Measurements from ENCODE around the gene LDB3. TPM values are rescaled to one million over a fixed set of nuclear protein-coding genes. Genes with fewer than 3 reads are reported as not detected.
"Not testable (repeated sequence)": the region's sequence is repeated elsewhere in the genome, so short reads cannot be mapped to it uniquely, and the experiment has no call there.

The LDB3 gene
- total RNA-seq, 1 experiment from 2014 or later = 8.3 TPM

GRCh38 chr10:86734207-86734988 is 66.1 kb downstream of the LDB3 start:
- no peak for DNase-seq
- Histone ChIP-seq H3K9me2 (replicated peaks; ENCODE audit: insufficient read depth, low read length) (no peaks in the 10 kb centered on the region), H2AFZ (ENCODE audit: low read length) (no peak overlapping the region), H3K27ac (ENCODE audit: low read length) (no peak overlapping the region), H3K9me3 (ENCODE audit: low read length) (no peaks in the 10 kb centered on the region), H3K36me3 (ENCODE audit: insufficient read depth, low read length) (no peaks in the 10 kb centered on the region), H3K4me3 (ENCODE audit: low read length) (no peak overlapping the region), H3K4me2 (ENCODE audit: low read depth, low read length, poor library complexity, severe bottlenecking) (no peak overlapping the region), H4K20me1 (ENCODE audit: insufficient read depth, low read depth, low read length) (no peaks in the 10 kb centered on the region), H3K79me2 (ENCODE audit: low read length) (no peaks in the 10 kb centered on the region), H3K27me3 (ENCODE audit: low read length) (no peaks in the 10 kb centered on the region), H3K4me1 (ENCODE audit: low read length) (no peaks in the 10 kb centered on the region), H3K9ac (ENCODE audit: low read length) (no peak overlapping the region)

GRCh38 chr10:86735278-86735677 is 67.0 kb downstream of the LDB3 start:
- H3K9me2 ChIP-seq (replicated peaks; ENCODE audit: insufficient read depth, low read length); H3K27me3 ChIP-seq (ENCODE audit: low read length); H3K4me3 ChIP-seq (ENCODE audit: low read length); H3K79me2 ChIP-seq (ENCODE audit: low read length); H3K4me1 ChIP-seq (ENCODE audit: low read length); H2AFZ ChIP-seq (ENCODE audit: low read length); H3K27ac ChIP-seq (ENCODE audit: low read length); DNase-seq; H3K36me3 ChIP-seq (ENCODE audit: insufficient read depth, low read length); H3K9me3 ChIP-seq (ENCODE audit: low read length); H3K4me2 ChIP-seq (ENCODE audit: low read depth, low read length, poor library complexity, severe bottlenecking); H3K9ac ChIP-seq (ENCODE audit: low read length); H4K20me1 ChIP-seq (ENCODE audit: insufficient read depth, low read depth, low read length): not testable (repeated sequence)

DNA sequence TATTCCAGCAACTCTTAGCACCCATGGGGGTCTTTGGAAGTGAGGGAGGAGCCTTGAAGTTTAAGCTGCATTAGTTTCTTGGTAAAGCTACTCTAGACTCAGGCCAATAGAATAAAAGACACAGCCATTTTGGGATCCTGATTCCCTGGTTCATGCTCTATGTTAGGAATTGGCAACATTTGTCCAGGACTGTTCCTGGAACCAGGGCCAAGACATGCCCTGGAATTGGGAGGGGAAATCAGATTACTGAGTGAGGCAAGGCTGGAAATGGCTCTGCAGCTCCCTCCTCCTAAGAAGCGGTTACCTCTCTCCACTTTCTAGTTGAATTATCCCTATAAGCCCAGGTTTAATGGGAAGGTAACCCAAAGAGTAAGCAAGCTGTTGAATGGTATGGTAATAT is 73.9 kb downstream of the LDB3 start:
- H4K20me1 ChIP-seq (ENCODE audit: insufficient read depth, low read depth, low read length) = no peaks in the 10 kb centered on the region
- no peaks in the 10 kb centered on the region for H3K9me3 ChIP-seq (ENCODE audit: low read length)
- no peak overlapping the region for H3K4me2 ChIP-seq (ENCODE audit: low read depth, low read length, poor library complexity, severe bottlenecking)
- H3K79me2 ChIP-seq (ENCODE audit: low read length) = no peaks in the 10 kb centered on the region
- H3K36me3 ChIP-seq (ENCODE audit: insufficient read depth, low read length) = no peaks in the 10 kb centered on the region
- H3K9me2 ChIP-seq (replicated peaks; ENCODE audit: insufficient read depth, low read length) = no peaks in the 10 kb centered on the region
- no peak overlapping the region for H3K27ac ChIP-seq (ENCODE audit: low read length)
- H3K4me1 ChIP-seq (ENCODE audit: low read length) = no peaks in the 10 kb centered on the region
- no peak for DNase-seq
- H3K27me3 ChIP-seq (ENCODE audit: low read length) = no peaks in the 10 kb centered on the region
- no peak overlapping the region for H3K4me3 ChIP-seq (ENCODE audit: low read length)
- no peak overlapping the region for H3K9ac ChIP-seq (ENCODE audit: low read length)
- H2AFZ ChIP-seq (ENCODE audit: low read length) = no peak overlapping the region

DNA sequence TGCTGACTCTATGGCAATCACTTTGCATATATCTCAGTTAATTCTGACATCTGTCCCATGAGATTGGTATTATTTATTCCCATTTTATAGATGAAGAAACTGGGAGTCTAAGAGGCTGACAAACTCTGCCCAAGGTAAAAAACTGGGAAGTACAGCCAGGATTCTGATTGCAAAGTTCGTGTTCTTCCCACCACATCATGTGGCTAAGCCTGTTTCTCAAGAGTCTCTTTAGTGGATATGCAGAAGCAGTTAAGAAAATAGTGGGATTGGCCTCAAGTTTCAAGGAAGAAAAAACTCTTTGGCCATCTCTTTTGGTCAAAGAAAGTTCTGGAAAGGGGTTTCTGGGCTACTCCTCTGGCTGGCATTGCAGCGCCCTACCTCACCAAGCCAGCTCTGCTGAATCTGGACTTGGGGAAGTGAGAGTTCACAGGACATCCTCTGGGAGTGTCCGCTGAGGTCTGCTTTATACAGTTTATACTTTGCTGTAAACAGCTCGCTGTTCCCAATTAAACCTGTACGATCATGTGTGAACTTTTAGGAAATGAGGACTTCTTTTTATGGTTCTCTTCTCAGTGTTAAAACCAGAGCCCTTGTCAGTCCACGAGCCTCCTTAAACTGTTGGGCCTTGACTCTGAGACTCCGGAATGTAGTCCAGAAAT is 75.9 kb downstream of the LDB3 start:
- Histone ChIP-seq H3K27ac (ENCODE audit: low read length) (no peak overlapping the region), H3K36me3 (ENCODE audit: insufficient read depth, low read length) (no peaks in the 10 kb centered on the region), H3K4me2 (ENCODE audit: low read depth, low read length, poor library complexity, severe bottlenecking) (no peak overlapping the region), H4K20me1 (ENCODE audit: insufficient read depth, low read depth, low read length) (no peaks in the 10 kb centered on the region), H3K79me2 (ENCODE audit: low read length) (no peaks in the 10 kb centered on the region), H3K9me2 (replicated peaks; ENCODE audit: insufficient read depth, low read length) (no peaks in the 10 kb centered on the region), H3K4me3 (ENCODE audit: low read length) (no peak overlapping the region), H3K4me1 (ENCODE audit: low read length) (no peaks in the 10 kb centered on the region), H2AFZ (ENCODE audit: low read length) (no peak overlapping the region), H3K9ac (ENCODE audit: low read length) (no peak overlapping the region), H3K9me3 (ENCODE audit: low read length) (no peaks in the 10 kb centered on the region), H3K27me3 (ENCODE audit: low read length) (no peaks in the 10 kb centered on the region)
- no peak for DNase-seq

GRCh38 chr10:86747796-86748581 is 79.7 kb downstream of the LDB3 start:
- Histone ChIP-seq H3K36me3 (ENCODE audit: insufficient read depth, low read length) (no peaks in the 10 kb centered on the region), H3K9me3 (ENCODE audit: low read length) (no peaks in the 10 kb centered on the region), H3K9ac (ENCODE audit: low read length) (no peak overlapping the region), H3K27me3 (ENCODE audit: low read length) (no peaks in the 10 kb centered on the region), H4K20me1 (ENCODE audit: insufficient read depth, low read depth, low read length) (no peaks in the 10 kb centered on the region), H3K4me1 (ENCODE audit: low read length) (no peaks in the 10 kb centered on the region), H3K4me3 (ENCODE audit: low read length) (no peak overlapping the region), H3K9me2 (replicated peaks; ENCODE audit: insufficient read depth, low read length) (no peaks in the 10 kb centered on the region), H3K27ac (ENCODE audit: low read length) (no peak overlapping the region), H2AFZ (ENCODE audit: low read length) (no peak overlapping the region), H3K79me2 (ENCODE audit: low read length) (no peaks in the 10 kb centered on the region), H3K4me2 (ENCODE audit: low read depth, low read length, poor library complexity, severe bottlenecking) (no peak overlapping the region)
- DNase-seq = no peak

DNA sequence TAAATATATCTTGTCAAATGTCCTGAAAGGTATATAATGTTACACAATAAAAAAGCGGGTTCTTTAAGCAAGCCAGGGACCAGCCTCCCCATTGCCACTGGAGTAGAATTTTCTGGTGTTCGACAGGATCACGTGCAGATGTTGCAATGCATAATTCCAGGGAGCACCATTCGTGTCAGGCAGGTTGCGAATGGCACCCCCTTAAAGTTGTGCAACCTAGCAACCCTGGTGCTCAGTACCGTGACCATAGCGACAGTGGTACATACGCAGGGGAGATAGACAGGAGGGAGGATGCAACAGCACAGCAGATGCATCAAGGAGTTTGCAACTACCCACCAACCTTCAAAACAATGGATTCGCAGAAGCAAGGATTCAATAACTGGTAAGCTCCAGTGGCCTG is 81.5 kb downstream of the LDB3 start:
- Histone ChIP-seq H3K9me3 (ENCODE audit: low read length) (no peaks in the 10 kb centered on the region), H3K27ac (ENCODE audit: low read length) (no peak overlapping the region), H3K9ac (ENCODE audit: low read length) (no peak overlapping the region), H3K79me2 (ENCODE audit: low read length) (no peaks in the 10 kb centered on the region), H2AFZ (ENCODE audit: low read length) (no peak overlapping the region), H3K4me2 (ENCODE audit: low read depth, low read length, poor library complexity, severe bottlenecking) (no peak overlapping the region), H3K4me1 (ENCODE audit: low read length) (no peaks in the 10 kb centered on the region), H3K36me3 (ENCODE audit: insufficient read depth, low read length) (no peaks in the 10 kb centered on the region), H3K4me3 (ENCODE audit: low read length) (no peak overlapping the region), H4K20me1 (ENCODE audit: insufficient read depth, low read depth, low read length) (no peaks in the 10 kb centered on the region), H3K9me2 (replicated peaks; ENCODE audit: insufficient read depth, low read length) (no peaks in the 10 kb centered on the region), H3K27me3 (ENCODE audit: low read length) (no peaks in the 10 kb centered on the region)
- no peak for DNase-seq

DNA sequence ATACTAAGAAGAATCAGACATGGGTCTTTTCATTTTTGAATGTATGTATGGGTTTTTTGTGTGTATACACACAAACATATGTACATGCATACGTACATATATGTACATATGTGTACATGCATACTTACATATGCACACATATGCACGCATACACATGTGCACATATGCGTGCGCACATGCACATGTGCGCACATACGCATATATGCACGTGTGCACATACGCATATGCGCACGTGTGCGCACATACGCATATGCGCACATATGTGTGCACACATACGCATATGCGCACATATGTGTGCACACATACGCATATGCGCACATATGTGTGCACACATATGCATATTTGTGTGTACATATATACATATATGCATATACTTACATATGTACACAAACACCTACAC is 83.2 kb downstream of the LDB3 start:
- DNase-seq = no peak
- Histone ChIP-seq H3K9me2 (replicated peaks; ENCODE audit: insufficient read depth, low read length) (no peaks in the 10 kb centered on the region), H4K20me1 (ENCODE audit: insufficient read depth, low read depth, low read length) (no peaks in the 10 kb centered on the region), H3K4me2 (ENCODE audit: low read depth, low read length, poor library complexity, severe bottlenecking) (no peak overlapping the region), H2AFZ (ENCODE audit: low read length) (no peak overlapping the region), H3K79me2 (ENCODE audit: low read length) (no peaks in the 10 kb centered on the region), H3K27ac (ENCODE audit: low read length) (no peak overlapping the region), H3K4me3 (ENCODE audit: low read length) (no peak overlapping the region), H3K9ac (ENCODE audit: low read length) (no peak overlapping the region), H3K4me1 (ENCODE audit: low read length) (peaks cover 8% of the 10 kb centered on the region), H3K9me3 (ENCODE audit: low read length) (no peaks in the 10 kb centered on the region), H3K27me3 (ENCODE audit: low read length) (no peaks in the 10 kb centered on the region), H3K36me3 (ENCODE audit: insufficient read depth, low read length) (no peaks in the 10 kb centered on the region)

DNA sequence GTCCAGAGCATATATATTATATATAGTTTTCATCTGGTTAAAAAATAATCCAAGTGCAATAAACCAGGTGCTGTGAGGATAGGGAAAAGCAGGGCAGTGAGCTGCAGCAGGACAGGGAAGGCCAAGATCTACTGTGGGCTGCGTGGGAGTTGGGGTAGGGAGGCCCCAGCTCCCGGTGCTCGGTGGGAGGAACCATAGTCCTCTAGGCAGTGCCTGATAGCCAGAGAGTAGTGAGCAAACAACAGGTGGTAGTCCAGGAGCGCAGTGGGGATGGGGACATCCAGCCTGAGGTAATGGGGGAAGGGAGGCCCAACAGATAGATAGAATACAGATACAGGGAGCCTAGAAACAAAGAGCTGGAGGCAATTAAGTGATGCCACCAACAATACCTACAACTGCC is 84.0 kb downstream of the LDB3 start:
- no peaks in the 10 kb centered on the region for H4K20me1 ChIP-seq (ENCODE audit: insufficient read depth, low read depth, low read length)
- no peak overlapping the region for H2AFZ ChIP-seq (ENCODE audit: low read length)
- H3K4me2 ChIP-seq (ENCODE audit: low read depth, low read length, poor library complexity, severe bottlenecking) = no peak overlapping the region
- H3K4me3 ChIP-seq (ENCODE audit: low read length) = no peak overlapping the region
- H3K27ac ChIP-seq (ENCODE audit: low read length) = no peak overlapping the region
- H3K36me3 ChIP-seq (ENCODE audit: insufficient read depth, low read length) = no peaks in the 10 kb centered on the region
- H3K79me2 ChIP-seq (ENCODE audit: low read length) = no peaks in the 10 kb centered on the region
- no peak overlapping the region for H3K9ac ChIP-seq (ENCODE audit: low read length)
- DNase-seq = no peak
- H3K9me3 ChIP-seq (ENCODE audit: low read length) = no peaks in the 10 kb centered on the region
- H3K4me1 ChIP-seq (ENCODE audit: low read length) = peaks cover 10% of the 10 kb centered on the region
- H3K27me3 ChIP-seq (ENCODE audit: low read length) = no peaks in the 10 kb centered on the region
- no peaks in the 10 kb centered on the region for H3K9me2 ChIP-seq (replicated peaks; ENCODE audit: insufficient read depth, low read length)
